SK-N-MC (cell line): ENCODE data around the gene GREB1.

Source experiments
- DNase-seq: peaks from one replicate; pipeline ENCODE4 v3.0.0-alpha.2; 2011; ENCODE audit warnings: low read depth, low spot score
- H3K27ac ChIP-seq: fragments of 200-600 bp; sonication (generic); 2 replicates; pipeline ENCODE4 v1.5.1; 2016; ENCODE audit warnings: mixed run types
- H3K36me3 ChIP-seq: fragments of 200-600 bp; sonication (generic); 2 replicates; pipeline ENCODE4 v1.6.1; 2017; ENCODE audit warnings: antibody characterized with exemption, low read length, mixed read lengths; ENCODE audit not compliant: insufficient read depth
- H3K4me3 ChIP-seq: fragments of 200-600 bp; sonication (generic); 2 replicates; pipeline ENCODE4 v1.5.1; 2016
- H3K9ac ChIP-seq: fragments of 200-600 bp; sonication (generic); 2 replicates; pipeline ENCODE4 v1.8.0; 2017; ENCODE audit warnings: mixed run types, mixed read lengths; ENCODE audit not compliant: insufficient read length
- H3K9me3 ChIP-seq: fragments of 200-600 bp; sonication (generic); 2 replicates; pipeline ENCODE4 v1.6.1; 2017; ENCODE audit warnings: low read depth, mild to moderate bottlenecking, antibody characterized with exemption, low read length, moderate library complexity, mixed read lengths
- EZH2 ChIP-seq: fragments of 200-600 bp; sonication (generic); IDR thresholded peaks from one replicate; pipeline ENCODE4 v1.6.1; 2017; ENCODE audit warnings: antibody characterized with exemption
- FOXP2 ChIP-seq: optimal IDR thresholded peaks from 2 replicates; pipeline ENCODE3; 2011; ENCODE audit warnings: mild to moderate bottlenecking, moderate library complexity; ENCODE audit not compliant: insufficient read depth; ENCODE audit errors: extremely low read length, control extremely low read depth
- POLR2AphosphoS5 ChIP-seq: IDR thresholded peaks from 2 replicates; pipeline ENCODE4 v1.6.1; 2012; ENCODE audit warnings: mild to moderate bottlenecking, low read depth, low read length, borderline replicate concordance

GREB1 gene

DNA sequence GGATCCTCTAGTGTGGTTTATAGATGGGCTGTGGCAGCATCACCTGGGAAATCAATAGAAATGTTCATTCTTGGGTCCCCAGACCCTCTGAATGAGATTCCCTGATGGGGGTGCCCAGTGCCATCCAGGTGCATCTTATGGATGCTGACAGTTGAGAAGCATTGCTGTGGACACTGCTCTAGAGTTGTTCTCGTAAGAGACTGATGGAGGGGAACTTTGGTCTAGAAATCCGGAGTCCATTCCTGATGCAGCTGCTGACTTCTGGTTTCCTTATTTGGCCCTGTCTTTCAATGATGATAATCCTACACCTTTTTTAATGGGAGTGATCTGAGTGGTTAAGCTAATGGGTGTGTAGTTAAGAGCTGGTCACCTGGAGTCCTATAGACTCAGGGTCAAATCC lies 39.5 kb upstream of the GREB1 start:
- no peak overlapping the region for H3K9ac ChIP-seq
- H3K27ac ChIP-seq = no peak overlapping the region
- no peak for TF ChIP-seq FOXP2
- TF ChIP-seq POLR2AphosphoS5 = no peak
- TF ChIP-seq EZH2 = no peak
- no peak for DNase-seq
- H3K9me3 ChIP-seq = no peaks in the 10 kb centered on the region
- no peaks in the 10 kb centered on the region for H3K36me3 ChIP-seq
- no peak overlapping the region for H3K4me3 ChIP-seq

DNA sequence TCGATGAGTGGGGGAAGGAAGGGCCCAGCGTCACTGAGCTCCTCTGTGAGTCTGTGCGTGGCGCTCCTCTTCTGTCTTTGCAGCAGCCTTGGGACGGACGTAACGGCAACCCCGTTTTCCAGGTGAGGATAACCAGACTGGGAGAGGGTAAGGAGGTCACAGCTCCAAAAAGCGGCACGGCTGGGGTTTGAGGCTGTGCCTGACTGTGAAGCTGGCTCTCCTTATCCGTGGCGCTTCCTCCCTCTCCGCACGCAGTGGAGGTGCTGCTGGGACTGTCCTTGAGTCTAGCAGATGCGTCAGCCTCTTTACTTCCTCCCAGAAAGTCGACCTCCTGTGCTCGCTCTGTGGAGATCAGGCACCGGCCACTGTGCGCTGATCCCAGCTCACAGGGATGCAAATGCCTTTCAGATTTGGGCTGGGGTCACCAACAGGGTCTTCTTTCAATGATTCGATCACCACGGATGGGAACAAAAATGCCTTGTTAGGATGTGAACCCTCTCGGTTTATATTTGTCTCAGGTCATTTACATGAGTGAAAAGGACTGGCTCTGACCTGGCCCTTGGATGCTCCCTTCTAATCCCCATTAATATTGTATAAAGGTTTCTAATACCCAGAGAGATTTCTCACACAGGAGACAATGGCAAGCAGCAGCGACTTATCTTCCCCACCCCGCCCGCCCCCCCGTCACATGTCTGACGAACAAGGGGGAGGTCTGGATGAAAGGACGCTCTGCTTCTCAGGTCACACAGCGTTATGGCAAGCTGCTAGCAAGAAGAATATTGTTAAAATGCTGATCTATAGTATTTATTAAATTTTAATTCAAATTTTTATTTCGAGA lies 37.8 kb upstream of the GREB1 start:
- H3K36me3 ChIP-seq = no peaks in the 10 kb centered on the region
- H3K9ac ChIP-seq = no peak overlapping the region
- no peak for DNase-seq
- no peaks in the 10 kb centered on the region for H3K9me3 ChIP-seq
- no peak overlapping the region for H3K27ac ChIP-seq
- H3K4me3 ChIP-seq = no peak overlapping the region
- TF ChIP-seq EZH2 (no peak), POLR2AphosphoS5 (no peak), FOXP2 (no peak)

DNA sequence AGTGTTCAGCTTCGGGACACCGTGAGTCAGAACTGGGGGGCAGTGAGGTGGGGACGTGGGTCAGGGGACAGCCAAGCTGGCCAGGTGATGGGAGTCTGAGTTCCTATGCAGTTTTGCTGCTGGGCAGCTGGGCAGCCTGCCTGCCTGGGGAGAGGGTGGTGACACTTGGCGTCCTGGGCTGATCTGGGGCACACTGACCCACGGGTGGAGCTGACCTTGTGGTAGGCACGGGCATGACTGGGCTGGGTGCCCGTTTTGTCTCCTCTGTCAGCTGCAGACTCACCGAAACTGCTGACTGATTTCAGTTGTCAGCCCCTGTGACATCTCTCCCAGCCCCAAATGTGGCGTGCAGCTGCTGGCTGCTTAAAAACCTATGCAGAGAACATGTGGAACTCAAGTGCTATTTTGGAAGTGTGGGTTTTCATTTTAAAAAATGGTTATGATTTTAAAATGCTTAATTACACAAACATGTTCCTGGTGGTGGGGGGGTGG lies 35.3 kb upstream of the GREB1 start:
- Histone ChIP-seq H3K27ac (no peak overlapping the region), H3K9ac (no peak overlapping the region), H3K36me3 (no peaks in the 10 kb centered on the region), H3K9me3 (no peaks in the 10 kb centered on the region), H3K4me3 (no peak overlapping the region)
- TF ChIP-seq FOXP2 (no peak), EZH2 (no peak), POLR2AphosphoS5 (no peak)
- no peak for DNase-seq

DNA sequence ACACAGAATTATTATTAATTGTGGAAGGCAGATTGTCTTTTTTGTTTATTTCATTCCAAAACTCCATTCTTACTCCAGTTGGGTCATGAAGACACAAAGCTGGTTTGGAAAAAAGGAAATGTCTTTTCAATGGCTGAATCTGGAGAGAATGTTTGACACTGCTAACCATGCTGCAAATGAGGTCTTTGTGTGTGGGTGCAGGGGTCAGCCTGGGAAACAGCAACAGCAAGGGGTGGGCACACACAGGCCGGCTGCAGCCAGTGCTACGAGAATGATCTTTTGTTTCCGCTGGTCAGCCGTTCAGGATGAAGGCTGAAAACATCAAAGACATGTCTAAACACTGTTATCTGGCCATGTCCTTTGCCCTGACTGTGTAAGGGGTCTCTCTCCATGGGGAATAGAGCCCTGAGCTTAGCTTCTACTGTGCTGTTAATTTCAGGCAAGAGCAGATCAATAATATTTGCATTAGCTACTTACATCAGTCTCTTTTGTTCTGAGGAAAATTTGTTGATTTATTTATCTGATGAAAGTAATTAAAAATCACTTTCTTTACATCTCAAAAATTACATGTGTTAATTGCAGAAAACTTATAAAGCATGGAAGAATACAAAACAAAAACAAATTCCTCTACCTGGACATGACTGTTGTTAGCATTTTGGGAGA lies 34.6 kb upstream of the GREB1 start:
- Histone ChIP-seq H3K4me3 (no peak overlapping the region), H3K9ac (no peak overlapping the region), H3K36me3 (no peaks in the 10 kb centered on the region), H3K9me3 (no peaks in the 10 kb centered on the region), H3K27ac (no peak overlapping the region)
- DNase-seq = no peak
- no peak for TF ChIP-seq POLR2AphosphoS5
- TF ChIP-seq EZH2 = no peak
- no peak for TF ChIP-seq FOXP2

DNA sequence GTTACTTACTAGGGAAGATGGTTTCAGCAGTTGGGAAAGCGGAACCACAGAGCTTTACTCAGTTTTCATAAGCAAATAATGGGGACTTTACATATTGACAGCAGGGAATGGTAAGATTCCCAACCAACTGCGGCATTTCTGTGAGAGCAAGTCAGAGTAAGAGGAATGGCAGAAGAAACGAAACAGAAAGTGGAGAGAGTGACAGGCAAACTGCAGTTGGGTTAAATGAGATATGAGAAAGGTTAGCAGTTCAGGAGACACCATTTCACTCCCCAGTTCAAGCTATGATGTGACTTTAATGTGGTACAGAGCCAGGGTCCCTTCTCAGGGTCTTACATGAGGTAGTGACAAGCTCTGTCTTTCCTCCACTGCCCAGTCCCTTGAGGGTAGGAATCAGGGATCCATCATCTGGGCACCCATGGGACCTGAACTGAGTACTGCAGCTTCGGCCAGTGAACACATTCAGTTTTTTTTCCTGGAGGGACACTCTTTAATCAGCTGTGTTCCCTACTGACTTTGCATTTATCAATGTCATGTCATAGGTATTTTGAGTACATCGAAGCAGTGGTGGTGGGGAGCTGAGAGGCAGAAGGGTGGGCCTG lies 33.0 kb upstream of the GREB1 start:
- no peak overlapping the region for H3K4me3 ChIP-seq
- H3K27ac ChIP-seq = no peak overlapping the region
- no peak overlapping the region for H3K9ac ChIP-seq
- no peak for DNase-seq
- no peak for TF ChIP-seq POLR2AphosphoS5
- no peak for TF ChIP-seq EZH2
- no peak for TF ChIP-seq FOXP2
- H3K36me3 ChIP-seq = no peaks in the 10 kb centered on the region
- no peaks in the 10 kb centered on the region for H3K9me3 ChIP-seq

DNA sequence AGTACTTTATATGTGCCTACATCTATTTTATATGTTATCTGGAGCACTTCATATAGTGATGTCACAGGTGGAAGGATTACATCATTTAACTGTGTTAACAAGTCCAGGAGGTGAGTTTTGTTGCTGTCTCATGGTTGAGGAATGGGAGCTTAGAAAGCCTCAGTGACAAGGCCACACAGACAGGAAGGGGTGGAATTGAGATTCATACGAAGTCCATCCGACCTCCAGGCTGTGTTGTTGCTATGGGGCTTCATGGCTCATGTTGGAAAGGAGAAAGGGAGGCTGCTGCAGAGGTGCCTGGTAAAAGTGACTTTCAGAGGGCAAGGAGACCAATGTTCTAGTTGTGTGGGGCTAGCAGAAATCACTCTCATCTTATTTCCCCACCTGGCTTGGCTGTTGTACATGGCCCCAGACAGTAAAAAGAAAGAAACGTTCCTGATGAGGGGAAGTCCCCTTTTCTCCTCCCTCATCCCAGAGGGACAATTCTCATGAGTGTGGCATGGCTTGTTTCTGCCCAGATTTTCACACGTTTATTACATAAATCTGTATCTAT lies 31.0 kb upstream of the GREB1 start:
- no peak overlapping the region for H3K9ac ChIP-seq
- no peak for TF ChIP-seq FOXP2
- TF ChIP-seq POLR2AphosphoS5 = no peak
- TF ChIP-seq EZH2 = no peak
- no peak overlapping the region for H3K4me3 ChIP-seq
- H3K27ac ChIP-seq = no peak overlapping the region
- no peaks in the 10 kb centered on the region for H3K9me3 ChIP-seq
- no peak for DNase-seq
- no peaks in the 10 kb centered on the region for H3K36me3 ChIP-seq

DNA sequence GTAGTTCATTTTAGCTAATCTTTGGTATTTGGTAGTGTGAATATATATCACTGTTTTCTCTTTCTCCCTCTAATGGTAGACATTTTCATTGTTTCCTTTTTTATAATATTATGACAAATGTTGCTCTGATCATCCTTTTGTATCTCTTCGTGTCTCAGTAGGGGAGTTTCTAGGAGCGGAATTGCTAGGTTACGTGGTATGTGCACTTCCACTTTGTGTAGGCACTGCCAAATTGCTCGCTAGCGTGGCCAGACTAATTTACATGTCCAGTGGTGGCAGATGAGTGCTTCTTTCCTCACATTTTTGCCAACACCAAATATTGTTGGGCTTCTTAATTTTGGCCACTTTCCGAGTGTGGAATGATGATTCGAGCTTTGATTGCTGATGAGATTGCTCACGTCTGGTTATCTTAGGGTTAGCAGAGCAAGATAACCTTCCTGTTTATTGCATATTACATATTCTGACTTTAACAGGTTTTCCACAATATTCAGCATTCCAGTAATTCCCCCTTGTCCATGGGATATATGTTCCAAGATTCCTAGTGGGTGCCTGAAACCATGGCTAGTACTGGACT lies 30.4 kb upstream of the GREB1 start:
- Histone ChIP-seq H3K36me3 (no peaks in the 10 kb centered on the region), H3K9ac (no peak overlapping the region), H3K9me3 (no peaks in the 10 kb centered on the region), H3K27ac (no peak overlapping the region), H3K4me3 (no peak overlapping the region)
- TF ChIP-seq FOXP2 (no peak), EZH2 (no peak), POLR2AphosphoS5 (no peak)
- DNase-seq = no peak
